Neural progenitor cell (in vitro differentiated cells): Measurements from ENCODE around the gene TMEM200C. TPM values are rescaled to one million over a fixed set of nuclear protein-coding genes. Genes with fewer than 3 reads are reported as not detected.

Experiments used
- DNase-seq: peaks from one replicate; pipeline ENCODE4 v3.0.0-alpha.2; 2016; ENCODE audit warnings: low spot score
- H2AFZ ChIP-seq: fragments of 200-600 bp; sonication (generic); replicated peaks from 2 replicates; pipeline ENCODE4 v1.6.1; 2016; ENCODE audit warnings: antibody characterized with exemption
- H3F3A ChIP-seq: fragments of 200-600 bp; sonication (generic); 2 replicates; pipeline ENCODE4 v1.6.1; 2016; ENCODE audit warnings: antibody characterized with exemption, low read depth
- H3K27ac ChIP-seq: fragments of 200-600 bp; sonication (generic); 2 replicates; pipeline ENCODE4 v1.5.1; 2016; ENCODE audit warnings: mild to moderate bottlenecking
- H3K27me3 ChIP-seq: fragments of 200-600 bp; sonication (generic); 2 replicates; pipeline ENCODE4 v1.6.1; 2016; ENCODE audit warnings: mild to moderate bottlenecking, moderate library complexity
- H3K36me3 ChIP-seq: fragments of 200-600 bp; sonication (generic); 2 replicates; pipeline ENCODE4 v1.5.1; 2016
- H3K4me1 ChIP-seq: fragments of 200-600 bp; sonication (generic); 2 replicates; pipeline ENCODE4 v1.6.1; 2016; ENCODE audit warnings: mixed run types
- H3K4me2 ChIP-seq: fragments of 200-600 bp; sonication (generic); 2 replicates; pipeline ENCODE4 v1.6.1; 2016
- H3K4me3 ChIP-seq: fragments of 200-600 bp; sonication (generic); 2 replicates; pipeline ENCODE4 v1.5.1; 2016
- H3K79me2 ChIP-seq: fragments of 200-600 bp; sonication (generic); 2 replicates; pipeline ENCODE4 v1.6.1; 2016; ENCODE audit warnings: low read depth
- H3K9ac ChIP-seq: fragments of 200-600 bp; sonication (generic); 2 replicates; pipeline ENCODE4 v1.6.1; 2016
- H3K9me3 ChIP-seq: fragments of 200-600 bp; sonication (generic); 2 replicates; pipeline ENCODE4 v1.5.1; 2016; ENCODE audit warnings: low read depth
- H4K20me1 ChIP-seq: fragments of 200-600 bp; sonication (generic); 2 replicates; pipeline ENCODE4 v1.6.1; 2016; ENCODE audit warnings: low read depth
- H3K27ac Mint-ChIP-seq: 3 replicates; pipeline ENCODE4 v1.8.0; 2021; ENCODE audit warnings: mixed read lengths
- H3K27me3 Mint-ChIP-seq: 2 replicates; pipeline ENCODE4 v1.8.0; 2022; ENCODE audit warnings: low read depth, mild to moderate bottlenecking, inconsistent platforms, moderate library complexity, mixed read lengths; ENCODE audit not compliant: insufficient read depth
- H3K36me3 Mint-ChIP-seq: 3 replicates; pipeline ENCODE4 v1.8.0; 2021; ENCODE audit warnings: mixed read lengths
- H3K4me1 Mint-ChIP-seq: 3 replicates; pipeline ENCODE4 v1.8.0; 2021; ENCODE audit warnings: mixed read lengths
- H3K4me3 Mint-ChIP-seq: 3 replicates; pipeline ENCODE4 v1.8.0; 2021; ENCODE audit warnings: mild to moderate bottlenecking, moderate library complexity, mixed read lengths
- H3K9me3 Mint-ChIP-seq: 3 replicates; pipeline ENCODE4 v1.8.0; 2020; ENCODE audit warnings: mixed read lengths
- EZH2 ChIP-seq: fragments of 200-600 bp; sonication (generic); IDR thresholded peaks from 2 replicates; pipeline ENCODE4 v1.6.1; 2017; ENCODE audit warnings: antibody characterized with exemption, mild to moderate bottlenecking, moderate library complexity
- EZH2phosphoT487 ChIP-seq: fragments of 200-600 bp; sonication (generic); IDR thresholded peaks from 2 replicates; pipeline ENCODE4 v1.6.1; 2017; ENCODE audit warnings: antibody characterized with exemption
- microRNA-seq: library from miRNA; unstranded; fragments of <30 nt; microRNA quantifications from one replicate; pipeline ENCODE4, GENCODE V29; 2016
- small RNA-seq: library from RNA; depleted of rRNA; stranded (forward); fragments of <200 nt; gene quantifications from one replicate; pipeline ENCODE3, GENCODE V24; 2015
- total RNA-seq: library from RNA; depleted of rRNA; stranded (reverse); fragments of >200 nt; gene quantifications from 2 replicates; pipeline ENCODE4 v1.2.3, GENCODE V29; 2015; ENCODE audit warnings: low replicate concordance
- TF ChIP-seq, protein P1 (sequence below): fragments of 200-600 bp; sonication (generic); IDR thresholded peaks from 2 replicates; pipeline ENCODE4 v1.5.1; 2017; ENCODE audit warnings: antibody characterized with exemption, mild to moderate bottlenecking

Gene TMEM200C
- total RNA-seq, 1 donor from 2014 or later = 1.4 TPM

DNA sequence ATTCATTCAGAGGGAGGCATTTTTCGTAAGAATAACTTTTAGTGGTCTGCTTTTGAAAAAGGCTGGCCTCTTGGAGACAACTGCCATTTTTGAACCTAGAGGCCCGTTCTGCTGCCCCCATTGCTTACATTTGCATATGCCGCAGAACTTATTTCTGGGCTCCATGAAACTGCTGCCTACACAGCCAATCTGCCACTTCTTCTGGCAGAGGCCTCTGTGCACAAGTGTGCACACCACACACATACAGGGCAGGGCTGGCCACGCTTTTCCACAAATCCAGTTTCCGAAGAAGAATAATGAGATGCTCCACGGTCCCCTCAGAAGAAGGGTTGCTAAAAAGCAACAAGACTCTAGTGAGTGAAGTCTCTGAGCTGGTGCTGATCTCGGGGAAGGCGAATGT, 56.2 kb downstream of the TMEM200C start:
- no peaks in the 10 kb centered on the region for H3K27me3 Mint-ChIP-seq
- Histone ChIP-seq H3F3A (no peaks in the 10 kb centered on the region), H3K9me3 (no peaks in the 10 kb centered on the region), H4K20me1 (no peaks in the 10 kb centered on the region), H3K36me3 (no peaks in the 10 kb centered on the region), H3K9ac (no peak overlapping the region), H3K4me1 (no peaks in the 10 kb centered on the region), H3K4me3 (no peak overlapping the region), H3K4me2 (no peak overlapping the region), H3K27me3 (no peaks in the 10 kb centered on the region), H3K27ac (no peak overlapping the region), H3K79me2 (no peaks in the 10 kb centered on the region), H2AFZ (no peak overlapping the region)
- H3K9me3 Mint-ChIP-seq = no peaks in the 10 kb centered on the region
- DNase-seq = no peak
- H3K36me3 Mint-ChIP-seq = no peaks in the 10 kb centered on the region
- H3K4me3 Mint-ChIP-seq = no peak overlapping the region
- TF ChIP-seq, protein P1, sequence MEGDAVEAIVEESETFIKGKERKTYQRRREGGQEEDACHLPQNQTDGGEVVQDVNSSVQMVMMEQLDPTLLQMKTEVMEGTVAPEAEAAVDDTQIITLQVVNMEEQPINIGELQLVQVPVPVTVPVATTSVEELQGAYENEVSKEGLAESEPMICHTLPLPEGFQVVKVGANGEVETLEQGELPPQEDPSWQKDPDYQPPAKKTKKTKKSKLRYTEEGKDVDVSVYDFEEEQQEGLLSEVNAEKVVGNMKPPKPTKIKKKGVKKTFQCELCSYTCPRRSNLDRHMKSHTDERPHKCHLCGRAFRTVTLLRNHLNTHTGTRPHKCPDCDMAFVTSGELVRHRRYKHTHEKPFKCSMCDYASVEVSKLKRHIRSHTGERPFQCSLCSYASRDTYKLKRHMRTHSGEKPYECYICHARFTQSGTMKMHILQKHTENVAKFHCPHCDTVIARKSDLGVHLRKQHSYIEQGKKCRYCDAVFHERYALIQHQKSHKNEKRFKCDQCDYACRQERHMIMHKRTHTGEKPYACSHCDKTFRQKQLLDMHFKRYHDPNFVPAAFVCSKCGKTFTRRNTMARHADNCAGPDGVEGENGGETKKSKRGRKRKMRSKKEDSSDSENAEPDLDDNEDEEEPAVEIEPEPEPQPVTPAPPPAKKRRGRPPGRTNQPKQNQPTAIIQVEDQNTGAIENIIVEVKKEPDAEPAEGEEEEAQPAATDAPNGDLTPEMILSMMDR = no peak
- TF ChIP-seq EZH2 (no peak), EZH2phosphoT487 (no peak)
- H3K27ac Mint-ChIP-seq = no peak overlapping the region
- H3K4me1 Mint-ChIP-seq = no peaks in the 10 kb centered on the region

Small RNAs within 50 kb of the gene (microRNA-seq; reads per million reads assigned to microRNA genes)
- not detected for gene MIR3976

Small RNAs within 50 kb of the gene (small RNA-seq; reads per million reads assigned to genes)
- not detected for gene MIR3976
